ENCODE measurements around the gene CCDC136. TPM values are rescaled to one million over a fixed set of nuclear protein-coding genes. Genes with fewer than 3 reads are reported as not detected.

Gene CCDC136
- polyA plus RNA-seq, 3 donors: 10.3 to 12.7 (median 11.6) TPM

DNA sequence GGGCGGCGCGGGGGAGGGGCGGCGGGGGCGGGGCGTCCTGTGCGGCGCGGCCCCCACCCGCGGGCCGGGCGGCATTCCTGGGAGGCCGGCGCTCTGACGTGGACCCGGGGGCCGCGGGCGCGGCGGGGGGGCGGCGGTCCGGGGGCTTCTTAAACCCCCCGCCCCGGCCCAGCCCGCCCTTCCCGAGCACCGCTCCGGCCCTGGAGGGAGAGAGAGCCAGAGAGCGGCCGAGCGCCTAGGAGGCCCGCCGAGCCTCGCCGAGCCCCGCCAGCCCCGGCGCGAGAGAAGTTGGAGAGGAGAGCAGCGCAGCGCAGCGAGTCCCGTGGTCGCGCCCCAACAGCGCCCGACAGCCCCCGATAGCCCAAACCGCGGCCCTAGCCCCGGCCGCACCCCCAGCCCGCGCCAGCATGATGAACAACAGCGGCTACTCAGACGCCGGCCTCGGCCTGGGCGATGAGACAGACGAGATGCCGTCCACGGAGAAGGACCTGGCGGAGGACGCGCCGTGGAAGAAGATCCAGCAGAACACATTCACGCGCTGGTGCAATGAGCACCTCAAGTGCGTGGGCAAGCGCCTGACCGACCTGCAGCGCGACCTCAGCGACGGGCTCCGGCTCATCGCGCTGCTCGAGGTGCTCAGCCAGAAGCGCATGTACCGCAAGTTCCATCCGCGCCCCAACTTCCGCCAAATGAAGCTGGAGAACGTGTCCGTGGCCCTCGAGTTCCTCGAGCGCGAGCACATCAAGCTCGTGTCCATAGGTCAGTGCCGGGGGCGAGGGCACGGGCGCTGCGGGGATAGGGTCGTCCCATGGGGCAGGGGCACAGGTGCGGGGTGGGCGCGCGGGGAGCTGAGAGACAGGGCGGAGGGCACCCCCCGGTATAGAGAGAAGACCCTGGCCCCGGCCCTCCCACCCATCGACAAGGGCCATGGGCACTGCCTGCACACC lies 38.7 kb downstream of the CCDC136 start, which contains the start of gene FLNC:
FLNC (plus strand) TSS at position 176 of the 947 bp plus-strand sequence; CDS start at position 408, 232 bp downstream.
- no peak for DNase-seq (ENCODE audit: low read depth in 3 of 3, low spot score in 2 of 3)

DNA sequence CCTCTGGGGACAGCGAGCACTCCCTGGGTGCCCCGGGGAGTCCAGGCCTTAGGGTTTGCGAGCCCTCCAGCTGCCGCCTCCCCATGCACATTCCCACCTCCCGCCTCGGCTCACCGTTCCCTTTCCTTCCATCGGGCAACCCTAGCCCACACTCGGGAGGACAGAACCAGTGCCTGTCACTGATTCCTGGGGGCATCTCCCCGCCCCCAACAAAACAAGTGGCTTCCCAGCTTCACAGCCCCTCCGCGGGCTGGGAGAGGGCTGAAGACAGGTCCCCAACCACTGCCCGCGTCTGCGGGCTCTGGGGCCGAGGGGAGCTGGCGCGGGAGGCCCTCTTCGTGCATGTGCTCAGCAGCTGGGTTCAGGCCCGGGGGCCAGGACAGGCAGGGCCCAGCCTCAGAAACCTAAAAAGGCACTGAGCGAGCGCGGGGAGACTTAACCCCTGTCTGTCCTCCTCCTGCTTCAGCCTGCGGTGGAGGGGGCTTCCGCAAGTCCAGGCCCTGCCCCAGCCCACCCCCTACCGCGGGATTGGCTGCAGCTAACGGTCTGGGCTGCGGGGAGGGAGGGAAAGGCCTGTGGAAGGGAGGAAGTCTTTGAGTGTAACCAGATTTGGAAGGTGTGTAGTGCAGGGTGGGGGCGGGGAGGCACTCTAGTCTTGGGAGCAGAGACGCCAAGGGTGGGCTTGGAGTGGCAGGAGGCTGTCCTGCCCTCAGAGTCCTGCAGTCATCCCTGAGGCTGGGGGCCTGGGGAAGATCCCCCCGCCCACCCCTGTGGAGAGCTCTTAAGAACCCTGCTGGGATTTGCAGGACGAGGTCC lies 39.6 kb downstream of the CCDC136 start:
- DNase-seq (ENCODE audit: low read depth in 3 of 3, low spot score in 2 of 3): no peak

DNA sequence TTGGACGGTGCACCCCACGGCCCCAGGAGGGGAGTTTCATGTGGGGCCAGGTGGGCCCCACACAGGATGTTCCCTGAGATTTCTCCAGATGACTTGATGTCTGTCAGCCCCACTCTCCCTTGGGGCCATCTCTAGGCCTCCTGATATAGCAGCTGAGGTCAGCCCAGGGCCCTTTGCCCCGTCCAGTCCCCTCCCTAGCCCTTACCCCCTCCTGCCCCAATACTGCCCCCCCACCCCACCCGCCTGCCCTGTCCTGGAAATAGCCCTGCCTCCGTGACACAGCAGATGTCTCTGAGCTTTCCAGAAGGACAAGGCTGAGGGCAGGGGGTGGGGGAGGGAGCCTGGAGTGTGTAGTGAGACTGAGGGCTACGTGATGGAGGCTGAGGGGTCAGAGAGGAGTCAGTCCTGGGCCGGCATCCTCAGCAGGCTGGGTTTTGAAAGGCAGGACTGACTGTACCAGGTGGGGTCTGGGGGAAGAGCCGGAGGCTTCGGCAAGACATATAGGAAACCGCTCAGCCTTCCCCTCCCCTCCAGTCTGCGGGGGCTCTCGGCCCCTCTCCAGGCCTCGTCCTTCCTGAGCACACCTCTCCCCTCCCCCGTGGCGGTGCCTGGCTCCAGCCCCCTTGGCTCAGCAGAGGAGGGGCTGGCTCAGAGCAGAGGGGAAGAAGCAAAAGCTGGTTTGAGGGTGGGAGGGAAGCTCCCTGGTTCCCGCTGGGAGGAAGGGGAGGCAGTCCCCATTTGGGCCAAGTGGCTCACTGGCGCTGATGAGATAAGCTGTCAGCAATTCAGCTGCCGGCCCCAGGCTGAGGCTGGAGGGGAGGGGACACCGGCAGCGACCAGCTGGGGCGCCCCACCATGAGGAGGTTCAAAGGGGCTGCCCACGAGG lies 40.5 kb downstream of the CCDC136 start:
- no peak for DNase-seq (ENCODE audit: low read depth in 3 of 3, low spot score in 2 of 3)

DNA sequence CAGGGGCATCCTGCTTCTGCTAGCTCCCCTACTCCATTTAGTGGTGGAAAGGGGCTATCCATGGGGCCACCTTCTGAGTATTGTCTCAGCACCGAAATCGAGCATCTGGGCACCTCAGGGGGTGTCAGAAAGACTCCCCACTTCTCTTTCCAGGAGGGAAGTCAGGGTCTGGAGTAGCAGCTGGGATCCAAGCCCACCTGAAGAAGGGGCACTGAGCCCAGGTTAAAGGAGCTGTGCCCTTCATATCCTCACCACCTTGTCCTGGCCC lies 41.0 kb downstream of the CCDC136 start:
- DNase-seq (ENCODE audit: low read depth in 3 of 3, low spot score in 2 of 3): no peak

DNA sequence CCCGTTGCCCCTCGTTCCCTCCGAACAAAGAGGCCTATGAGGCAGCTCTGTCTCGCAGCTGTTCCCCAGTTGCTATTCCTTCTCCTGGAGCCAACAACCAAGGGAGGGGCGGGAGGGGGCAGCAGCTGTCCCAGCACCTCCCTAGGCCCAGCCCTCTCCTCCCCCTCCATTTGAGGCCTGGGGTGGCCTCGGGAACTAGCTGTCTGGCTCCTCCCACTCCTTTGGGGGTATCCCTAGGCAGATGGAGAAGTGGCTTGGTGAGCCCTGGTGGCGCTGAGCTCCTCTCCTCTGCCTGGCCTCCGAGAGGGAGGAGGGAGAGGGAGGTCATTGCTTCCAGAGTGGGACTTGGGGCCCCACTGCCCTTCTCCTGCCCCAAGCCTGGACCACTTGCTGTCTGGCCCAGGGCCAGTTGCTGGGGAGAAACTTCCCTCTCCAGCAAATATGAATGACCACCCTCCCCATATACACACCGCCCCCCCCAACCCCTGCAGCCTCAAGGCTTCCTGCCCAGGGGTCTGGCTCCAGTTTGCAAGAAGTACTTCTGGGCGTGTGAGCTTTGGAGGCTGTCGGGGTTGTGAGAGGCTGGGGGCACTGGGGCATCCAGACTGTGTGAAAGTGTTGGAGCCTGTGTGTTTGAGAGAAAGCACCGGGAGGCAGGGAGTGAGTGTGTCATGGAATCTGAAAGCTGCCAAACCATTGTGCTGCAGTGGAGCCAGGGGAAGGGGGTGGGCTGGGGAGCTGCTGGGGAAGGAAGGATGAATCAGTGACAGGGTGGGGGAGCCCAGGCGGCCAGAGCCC lies 41.6 kb downstream of the CCDC136 start:
- DNase-seq (ENCODE audit: low read depth in 3 of 3, low spot score in 2 of 3): no peak

DNA sequence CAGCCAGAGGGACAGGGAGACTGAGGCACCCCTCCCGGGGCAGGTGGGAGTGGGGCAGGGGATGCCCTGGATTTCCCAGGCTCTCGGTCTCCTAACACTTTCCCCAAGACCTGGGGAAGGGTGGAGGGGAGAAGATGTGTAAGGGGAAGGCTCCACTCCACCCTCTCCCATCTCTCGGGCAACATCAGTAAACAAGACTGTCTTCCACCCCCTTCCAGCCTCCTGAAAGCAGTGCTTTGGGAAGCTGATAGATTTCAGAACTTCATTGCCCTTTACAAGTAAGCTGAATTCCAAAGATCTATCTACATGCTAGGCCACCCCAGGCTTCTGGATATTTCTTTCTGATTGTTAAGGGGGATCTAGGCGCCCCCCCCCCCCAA lies 42.2 kb downstream of the CCDC136 start:
- no peak for DNase-seq (ENCODE audit: low read depth in 3 of 3, low spot score in 2 of 3)

DNA sequence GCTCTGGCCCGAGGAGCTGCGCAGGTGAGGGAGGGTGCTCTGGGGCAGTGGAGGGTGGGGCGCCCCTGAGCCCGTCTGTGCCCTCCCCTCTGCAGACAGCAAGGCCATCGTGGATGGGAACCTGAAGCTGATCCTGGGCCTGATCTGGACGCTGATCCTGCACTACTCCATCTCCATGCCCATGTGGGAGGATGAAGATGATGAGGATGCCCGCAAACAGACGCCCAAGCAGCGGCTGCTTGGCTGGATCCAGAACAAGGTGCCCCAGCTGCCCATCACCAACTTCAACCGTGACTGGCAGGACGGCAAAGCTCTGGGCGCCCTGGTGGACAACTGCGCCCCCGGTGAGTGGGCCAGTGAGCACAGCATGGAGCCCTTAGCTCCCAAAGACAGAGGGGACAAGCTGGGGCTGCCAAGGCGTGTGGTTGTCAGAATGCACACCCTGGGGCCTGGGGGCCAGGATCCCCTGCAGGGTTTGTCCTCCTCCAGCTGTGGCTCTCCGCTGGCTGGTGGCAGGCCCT lies 43.5 kb downstream of the CCDC136 start:
- DNase-seq (ENCODE audit: low read depth in 3 of 3, low spot score in 2 of 3): no peak

DNA sequence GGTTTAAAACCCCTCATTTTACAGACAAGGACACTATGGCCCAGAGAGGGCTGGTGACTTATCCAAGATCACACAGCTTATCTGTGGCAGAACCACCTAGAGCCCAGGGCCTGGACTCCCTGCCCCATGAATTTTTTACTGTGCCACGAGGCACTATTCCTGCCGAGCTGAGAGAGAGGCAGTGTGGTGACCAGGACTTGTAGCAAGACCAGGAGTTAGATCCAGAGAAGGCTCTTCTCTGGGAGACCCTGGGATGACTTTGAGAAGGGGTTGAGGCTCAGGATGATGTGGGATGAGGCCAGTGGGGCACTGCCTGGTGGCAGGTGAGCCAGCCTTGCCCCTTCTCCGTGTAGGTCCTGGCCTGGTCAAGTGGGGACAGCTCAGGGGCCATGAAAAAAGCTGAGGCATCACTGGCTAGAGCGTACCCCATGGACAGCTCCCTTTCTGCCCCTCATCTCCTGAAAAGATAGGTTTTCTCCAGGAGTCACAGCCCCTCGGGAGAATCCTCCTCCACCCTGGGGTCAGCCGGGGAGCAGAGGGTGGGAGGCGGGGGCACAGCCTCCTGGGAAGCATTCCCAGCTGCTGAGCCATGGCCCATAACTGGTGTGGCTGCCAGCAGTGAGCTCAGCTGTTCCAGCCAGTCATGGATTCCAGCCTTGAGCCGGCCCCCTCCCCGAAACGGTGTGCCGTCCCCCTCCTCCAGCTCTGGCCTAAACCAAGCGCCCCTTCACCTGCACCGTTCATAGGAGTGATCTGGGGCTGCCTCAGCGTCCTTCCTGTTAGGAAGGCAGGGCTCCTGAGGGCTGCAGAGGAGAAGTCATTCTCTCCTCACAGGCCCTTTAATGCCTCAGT lies 44.2 kb downstream of the CCDC136 start:
- no peak for DNase-seq (ENCODE audit: low read depth in 3 of 3, low spot score in 2 of 3)

DNA sequence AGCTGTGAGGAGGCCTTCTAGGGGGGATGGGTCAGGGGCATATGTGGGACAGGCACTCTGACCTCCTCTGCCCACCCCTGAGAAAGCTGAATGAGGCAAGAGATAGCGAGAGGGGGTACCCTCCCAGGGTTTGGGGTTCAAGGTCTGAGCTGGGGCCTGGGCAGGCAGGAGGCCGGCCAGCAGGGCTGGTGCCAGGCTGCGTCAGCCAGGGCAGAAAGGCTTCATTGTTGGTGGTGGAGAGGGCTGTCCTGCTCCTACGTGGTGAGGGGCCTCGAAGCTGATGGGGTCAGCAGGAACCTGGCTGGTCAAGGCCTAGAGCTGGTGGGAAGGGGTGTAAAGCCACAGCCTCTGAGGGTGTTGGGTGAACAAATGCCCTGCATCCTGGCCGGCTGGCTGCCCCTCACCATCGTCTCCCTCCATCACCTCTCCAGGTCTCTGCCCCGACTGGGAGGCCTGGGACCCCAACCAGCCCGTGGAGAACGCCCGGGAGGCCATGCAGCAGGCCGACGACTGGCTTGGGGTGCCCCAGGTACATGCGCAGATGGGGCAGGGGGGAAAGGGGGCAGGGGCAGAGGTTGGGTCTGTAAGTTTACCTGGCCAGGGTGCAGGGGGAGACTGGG lies 45.1 kb downstream of the CCDC136 start:
- no peak for DNase-seq (ENCODE audit: low read depth in 3 of 3, low spot score in 2 of 3)

DNA sequence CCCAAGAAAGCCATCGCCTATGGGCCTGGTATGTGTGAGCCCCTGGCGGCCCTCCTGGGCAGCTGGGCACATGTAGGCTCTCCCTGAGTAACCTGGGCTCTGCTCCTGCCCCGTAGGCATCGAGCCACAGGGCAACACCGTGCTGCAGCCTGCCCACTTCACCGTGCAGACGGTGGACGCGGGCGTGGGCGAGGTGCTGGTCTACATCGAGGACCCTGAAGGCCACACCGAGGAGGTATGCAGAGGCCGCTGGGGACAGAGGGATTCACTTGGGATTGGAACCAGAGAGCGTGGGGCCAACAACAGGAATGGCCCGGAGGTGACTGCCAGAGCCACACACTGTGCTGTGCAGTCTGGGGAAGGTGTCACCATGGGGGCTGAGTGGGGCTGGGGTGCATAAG lies 45.8 kb downstream of the CCDC136 start:
- DNase-seq (ENCODE audit: low read depth in 3 of 3, low spot score in 2 of 3): no peak

DNA sequence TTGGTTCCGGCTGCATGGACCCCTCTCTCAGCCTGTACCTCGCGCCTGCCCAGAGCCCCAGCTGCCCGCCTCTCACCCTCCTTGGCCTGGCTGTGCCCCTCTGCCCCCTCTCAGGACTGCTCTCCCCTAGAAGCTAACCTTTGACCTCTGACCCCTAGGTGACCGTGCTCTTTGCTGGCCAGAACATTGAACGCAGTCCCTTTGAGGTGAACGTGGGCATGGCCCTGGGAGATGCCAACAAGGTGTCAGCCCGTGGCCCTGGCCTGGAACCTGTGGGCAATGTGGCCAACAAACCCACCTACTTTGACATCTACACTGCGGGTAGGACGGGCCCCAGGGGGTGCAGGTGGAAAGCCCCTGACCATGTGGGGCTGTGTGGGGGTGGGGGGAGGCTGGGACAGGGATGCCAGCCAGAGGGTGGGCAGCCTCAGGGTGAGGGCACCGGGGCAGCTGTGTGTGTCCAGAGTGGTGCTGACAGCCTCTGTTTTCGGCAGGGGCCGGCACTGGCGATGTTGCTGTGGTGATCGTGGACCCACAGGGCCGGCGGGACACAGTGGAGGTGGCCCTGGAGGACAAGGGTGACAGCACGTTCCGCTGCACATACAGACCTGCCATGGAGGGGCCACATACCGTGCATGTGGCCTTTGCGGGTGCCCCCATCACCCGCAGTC lies 46.5 kb downstream of the CCDC136 start:
- no peak for DNase-seq (ENCODE audit: low read depth in 3 of 3, low spot score in 2 of 3)

DNA sequence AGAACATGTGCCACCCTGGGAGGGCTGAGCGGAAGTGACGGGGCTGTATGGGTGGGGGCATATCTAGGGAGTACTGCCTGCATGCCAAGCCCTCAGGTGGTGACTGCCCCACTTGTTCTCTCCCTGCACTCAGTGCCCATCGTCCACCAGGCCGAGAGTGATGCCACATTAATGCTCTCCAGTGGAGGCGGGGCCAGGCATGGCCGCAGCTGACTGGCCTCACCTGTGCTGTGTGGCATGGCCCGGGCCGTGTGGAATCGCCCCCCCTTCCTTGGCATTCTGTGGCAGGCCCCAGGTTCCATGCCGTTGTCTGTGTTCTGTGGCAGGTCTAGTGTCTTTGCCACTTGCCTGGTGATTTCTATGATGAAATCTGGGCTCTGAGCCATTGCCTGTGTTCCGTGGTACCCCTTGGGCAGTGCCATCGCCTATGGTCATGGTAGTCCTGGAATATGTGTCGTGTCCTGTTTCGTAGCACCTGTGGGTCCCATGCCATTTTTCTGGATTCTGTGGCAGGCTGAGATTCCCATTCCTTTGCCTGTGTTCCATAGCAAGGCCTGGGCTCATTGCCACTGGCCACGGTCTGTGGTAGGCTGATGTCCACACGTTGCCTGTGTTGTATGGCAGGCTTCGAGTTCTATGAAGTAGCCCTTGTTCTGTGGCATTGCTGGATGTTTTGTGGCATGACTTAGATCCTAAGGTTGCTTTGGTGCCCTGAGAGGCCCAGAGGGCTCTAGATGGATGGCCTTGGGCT lies 47.4 kb downstream of the CCDC136 start:
- no peak for DNase-seq (ENCODE audit: low read depth in 3 of 3, low spot score in 2 of 3)

DNA sequence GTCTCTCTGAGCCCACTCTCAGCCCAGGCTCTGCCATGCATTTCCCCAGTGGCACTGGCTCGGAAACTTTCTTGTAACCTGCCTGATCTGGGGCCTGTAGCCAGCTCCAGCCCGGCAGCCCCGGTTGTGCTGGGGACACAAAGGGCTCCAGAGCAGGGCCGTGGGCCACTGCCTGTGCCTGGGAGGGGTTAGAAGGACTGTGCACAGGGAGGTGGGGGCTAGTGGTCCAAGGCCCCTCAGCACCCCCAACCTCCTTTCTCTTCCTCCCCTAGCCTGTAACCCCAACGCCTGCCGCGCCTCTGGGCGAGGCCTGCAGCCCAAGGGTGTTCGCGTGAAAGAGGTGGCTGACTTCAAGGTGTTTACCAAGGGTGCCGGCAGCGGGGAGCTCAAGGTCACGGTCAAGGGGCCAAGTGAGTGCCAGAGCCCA lies 48.0 kb downstream of the CCDC136 start:
- no peak for DNase-seq (ENCODE audit: low read depth in 3 of 3, low spot score in 2 of 3)

DNA sequence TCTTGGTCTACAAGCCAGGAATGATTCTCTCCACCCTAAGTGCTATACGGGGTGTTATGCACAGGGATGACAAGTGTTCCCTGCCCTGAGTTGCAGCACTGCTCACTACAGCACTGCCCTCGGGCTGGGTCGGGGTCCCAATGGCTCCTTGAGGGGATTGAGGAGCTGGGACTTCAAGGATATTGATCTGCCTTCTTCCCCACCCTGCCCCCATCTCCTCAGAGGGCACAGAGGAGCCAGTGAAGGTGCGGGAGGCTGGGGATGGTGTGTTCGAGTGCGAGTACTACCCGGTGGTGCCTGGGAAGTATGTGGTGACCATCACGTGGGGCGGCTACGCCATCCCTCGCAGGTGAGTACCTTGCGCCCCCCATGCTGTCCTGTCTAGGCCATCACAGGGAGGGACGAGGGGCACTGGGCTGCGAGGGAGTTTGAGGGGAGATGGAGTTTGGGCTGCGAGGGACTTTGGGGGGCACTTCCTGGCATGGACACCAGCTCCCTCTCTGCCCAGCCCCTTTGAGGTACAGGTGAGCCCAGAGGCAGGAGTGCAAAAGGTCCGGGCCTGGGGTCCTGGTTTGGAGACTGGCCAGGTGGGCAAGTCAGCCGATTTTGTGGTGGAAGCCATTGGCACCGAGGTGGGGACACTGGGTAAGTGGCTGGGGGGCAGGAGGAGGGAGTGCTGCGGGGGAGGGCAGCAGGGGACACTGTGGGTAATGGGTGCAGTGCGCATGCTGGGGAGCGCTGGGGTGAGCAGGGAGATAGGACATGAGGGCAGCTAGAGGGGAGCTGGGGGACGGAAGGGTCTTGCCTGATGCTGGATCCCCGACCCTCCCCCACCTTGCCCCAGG lies 48.8 kb downstream of the CCDC136 start:
- DNase-seq (ENCODE audit: low read depth in 3 of 3, low spot score in 2 of 3): no peak

DNA sequence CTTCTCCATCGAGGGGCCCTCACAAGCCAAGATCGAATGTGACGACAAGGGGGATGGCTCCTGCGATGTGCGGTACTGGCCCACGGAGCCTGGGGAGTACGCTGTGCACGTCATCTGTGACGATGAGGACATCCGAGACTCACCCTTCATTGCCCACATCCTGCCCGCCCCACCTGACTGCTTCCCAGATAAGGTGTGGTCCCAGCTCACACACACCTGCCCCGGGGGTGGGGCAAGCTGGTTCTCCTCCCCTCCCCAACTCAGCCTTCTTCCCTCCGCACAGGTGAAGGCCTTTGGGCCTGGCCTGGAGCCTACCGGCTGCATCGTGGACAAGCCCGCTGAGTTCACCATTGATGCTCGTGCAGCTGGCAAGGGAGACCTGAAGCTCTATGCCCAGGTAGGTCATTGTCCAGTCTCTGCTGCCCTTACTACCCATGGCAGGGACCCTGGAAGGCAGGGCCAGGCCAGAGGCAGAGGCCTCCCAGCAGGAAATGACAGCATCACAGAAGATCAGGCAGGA lies 49.5 kb downstream of the CCDC136 start:
- DNase-seq (ENCODE audit: low read depth in 3 of 3, low spot score in 2 of 3): no peak

Data from right renal cortex interstitium (tissue), 3 donors.